ENCODE measurements around the gene DKKL1.

DNA sequence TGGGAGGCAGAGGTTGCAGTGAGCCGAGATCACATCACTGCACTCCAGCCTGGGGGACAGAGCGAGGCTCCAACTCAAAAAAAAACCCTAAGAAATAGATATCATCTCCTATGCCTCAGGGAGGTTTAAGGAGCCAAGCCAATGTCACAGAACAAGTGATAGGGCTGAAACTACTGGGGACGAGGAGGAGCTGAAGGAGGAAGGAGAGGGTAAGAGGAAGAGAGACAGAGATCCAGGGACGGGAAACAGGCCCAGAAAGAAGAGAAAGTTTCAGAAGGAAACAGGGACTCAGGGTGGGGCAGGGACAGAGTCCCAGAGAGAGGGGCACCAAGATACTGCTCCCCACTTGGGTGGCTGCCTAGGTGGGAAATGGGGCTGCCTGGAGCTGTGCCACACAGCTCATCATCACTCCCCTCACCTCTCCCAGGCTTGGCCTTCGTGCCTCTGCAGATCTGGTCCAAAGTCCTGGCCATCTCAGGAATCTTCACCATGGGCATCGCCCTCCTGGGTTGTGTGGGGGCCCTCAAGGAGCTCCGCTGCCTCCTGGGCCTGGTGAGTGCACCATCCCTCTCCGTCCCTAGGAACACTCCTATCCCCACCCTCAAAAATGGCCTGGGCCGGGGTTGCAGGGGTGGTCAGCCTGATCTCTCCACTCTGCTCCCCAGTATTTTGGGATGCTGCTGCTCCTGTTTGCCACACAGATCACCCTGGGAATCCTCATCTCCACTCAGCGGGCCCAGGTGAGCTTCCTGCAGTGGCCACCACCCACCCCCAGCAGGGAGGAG, 27.0 kb upstream of the DKKL1 start:
- TF ChIP-seq, protein P1, sequence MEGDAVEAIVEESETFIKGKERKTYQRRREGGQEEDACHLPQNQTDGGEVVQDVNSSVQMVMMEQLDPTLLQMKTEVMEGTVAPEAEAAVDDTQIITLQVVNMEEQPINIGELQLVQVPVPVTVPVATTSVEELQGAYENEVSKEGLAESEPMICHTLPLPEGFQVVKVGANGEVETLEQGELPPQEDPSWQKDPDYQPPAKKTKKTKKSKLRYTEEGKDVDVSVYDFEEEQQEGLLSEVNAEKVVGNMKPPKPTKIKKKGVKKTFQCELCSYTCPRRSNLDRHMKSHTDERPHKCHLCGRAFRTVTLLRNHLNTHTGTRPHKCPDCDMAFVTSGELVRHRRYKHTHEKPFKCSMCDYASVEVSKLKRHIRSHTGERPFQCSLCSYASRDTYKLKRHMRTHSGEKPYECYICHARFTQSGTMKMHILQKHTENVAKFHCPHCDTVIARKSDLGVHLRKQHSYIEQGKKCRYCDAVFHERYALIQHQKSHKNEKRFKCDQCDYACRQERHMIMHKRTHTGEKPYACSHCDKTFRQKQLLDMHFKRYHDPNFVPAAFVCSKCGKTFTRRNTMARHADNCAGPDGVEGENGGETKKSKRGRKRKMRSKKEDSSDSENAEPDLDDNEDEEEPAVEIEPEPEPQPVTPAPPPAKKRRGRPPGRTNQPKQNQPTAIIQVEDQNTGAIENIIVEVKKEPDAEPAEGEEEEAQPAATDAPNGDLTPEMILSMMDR (IDR thresholded peaks at IDR 0.05) = no peak
- TF ChIP-seq POLR2AphosphoS5 (IDR thresholded peaks at IDR 0.05) = no peak
- no peak for TF ChIP-seq POLR2A (IDR thresholded peaks at IDR 0.05)
- no peak for TF ChIP-seq EP300 (IDR thresholded peaks at IDR 0.05)
